CD4-positive, alpha-beta T cell (primary cell): ENCODE measurements around the gene NUP133. TPM values are rescaled to one million over a fixed set of nuclear protein-coding genes. Genes with fewer than 3 reads are reported as not detected.

Experiments
- ATAC-seq: fragments of 200-7000 bp; cut with Tn5 transposase; one replicate; pipeline ENCODE4 v1.10.0; 2022; ENCODE audit warnings: mild to moderate bottlenecking; ENCODE audit not compliant: poor library complexity
- CTCF ChIA-PET: fragments of 350-600 bp; sonication (Branson Sonifier 250); formaldehyde crosslinking; loops from one replicate; lab custom pipeline; 2021; ENCODE audit warnings: antibody characterized with exemption, inconsistent platforms; lab: Charles Lee
- POLR2A ChIA-PET: fragments of 350-600 bp; sonication (Branson Sonifier 250); formaldehyde crosslinking; loops from one replicate; lab custom pipeline; 2021; ENCODE audit warnings: antibody characterized with exemption, inconsistent platforms; lab: Charles Lee
- DNase-seq, 14 experiments: peaks; one replicate each; pipeline ENCODE4 v3.0.0-alpha.2; 2013 to 2020; ENCODE audit warnings: mixed read lengths in 2 of 14
- H3K27ac ChIP-seq, 2 donors: one replicate each; pipeline versions ENCODE4 v1.5.1 to v1.7.0; 2013; ENCODE audit warnings: low read length in 2 of 2, low read depth in 1 of 2, mild to moderate bottlenecking in 1 of 2
- H3K27me3 ChIP-seq, 2 experiments: 1 replicate in 1 of 2; 2 replicates in 1 of 2; pipeline versions ENCODE4 v1.6.1 to v1.7.0; 2013; ENCODE audit warnings: low read length in 2 of 2, control low read depth in 1 of 2, mild to moderate bottlenecking in 1 of 2, moderate library complexity in 1 of 2; ENCODE audit not compliant: insufficient read depth in 2 of 2, control insufficient read depth in 1 of 2
- H3K36me3 ChIP-seq: one replicate; pipeline ENCODE4 v1.6.1; 2013; ENCODE audit warnings: low read length, control low read depth; ENCODE audit not compliant: insufficient read depth
- H3K4me1 ChIP-seq: one replicate; pipeline ENCODE4 v1.6.1; 2013; ENCODE audit warnings: low read length, control low read depth; ENCODE audit not compliant: insufficient read depth
- H3K4me3 ChIP-seq: one replicate; pipeline ENCODE4 v1.5.1; 2013; ENCODE audit warnings: mild to moderate bottlenecking, low read length, moderate library complexity
- H3K9me3 ChIP-seq, 2 experiments: 1 replicate in 1 of 2; 2 replicates in 1 of 2; pipeline versions ENCODE4 v1.6.1 to v1.7.0; 2013; ENCODE audit warnings: low read length in 2 of 2, mild to moderate bottlenecking in 2 of 2, control low read depth in 1 of 2, moderate library complexity in 1 of 2; ENCODE audit not compliant: control insufficient read depth in 1 of 2, insufficient read depth in 1 of 2
- H3K27ac Mint-ChIP-seq: one replicate; pipeline ENCODE4 v1.8.0; 2020; ENCODE audit warnings: mixed read lengths
- H3K27me3 Mint-ChIP-seq: one replicate; pipeline ENCODE4 v1.8.0; 2021; ENCODE audit warnings: mixed read lengths
- H3K36me3 Mint-ChIP-seq: one replicate; pipeline ENCODE4 v1.8.0; 2021; ENCODE audit warnings: low read depth, mixed read lengths
- H3K4me1 Mint-ChIP-seq: one replicate; pipeline ENCODE4 v1.8.0; 2021; ENCODE audit warnings: low read depth, mixed read lengths
- H3K4me3 Mint-ChIP-seq: one replicate; pipeline ENCODE4 v1.8.0; 2020; ENCODE audit warnings: mild to moderate bottlenecking, mixed read lengths
- H3K9me3 Mint-ChIP-seq: one replicate; pipeline ENCODE4 v1.8.0; 2020; ENCODE audit warnings: mixed read lengths
- intact Hi-C, 2 experiments: fragments of 100-400 bp; cut with DNase I in 1 of 2; cut with micrococcal nuclease in 1 of 2; formaldehyde crosslinking; loops; one replicate each; pipeline versions ENCODE4 v1.15.1 to v1.9.0; 2023 to 2025; cut with DNase I, micrococcal nuclease
- total RNA-seq, 174 experiments: library from RNA in 2 of 174; stranded (reverse) in 2 of 174; gene quantifications; one replicate each; pipeline ENCODE4 v1.2.3 and lab custom pipeline; 2021 to 2026
- TF ChIP-seq, protein P1 (sequence below): fragments of 200-600 bp; IDR thresholded peaks from one replicate; pipeline ENCODE4 v1.8.0; 2022; ENCODE audit warnings: antibody characterized with exemption, mild to moderate bottlenecking

Gene NUP133
- total RNA-seq, 2 experiments from 2014 or later: 42.0 to 45.3 TPM

DNA sequence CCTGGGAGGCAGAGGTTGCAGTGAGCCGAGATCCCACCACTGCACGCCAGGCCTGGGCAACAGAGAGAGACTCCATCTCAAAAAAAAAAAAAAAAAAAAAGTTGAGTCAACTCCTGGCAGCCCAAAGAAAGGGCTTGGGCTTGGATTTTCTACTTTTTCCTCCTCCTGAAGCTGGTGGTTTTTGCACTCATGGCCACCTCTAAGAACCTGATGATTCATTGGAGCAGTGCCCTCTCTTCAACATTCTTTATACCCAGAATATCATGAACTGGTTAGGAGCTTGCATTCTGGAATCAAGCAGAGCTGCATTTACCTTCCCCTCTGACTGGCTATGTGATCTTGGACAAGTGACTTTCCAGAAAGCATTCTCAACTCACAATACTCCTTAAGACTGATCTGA lies 70.7 kb downstream of the NUP133 start:
- peaks cover 5% of the 10 kb centered on the region for H3K4me1 Mint-ChIP-seq

DNA sequence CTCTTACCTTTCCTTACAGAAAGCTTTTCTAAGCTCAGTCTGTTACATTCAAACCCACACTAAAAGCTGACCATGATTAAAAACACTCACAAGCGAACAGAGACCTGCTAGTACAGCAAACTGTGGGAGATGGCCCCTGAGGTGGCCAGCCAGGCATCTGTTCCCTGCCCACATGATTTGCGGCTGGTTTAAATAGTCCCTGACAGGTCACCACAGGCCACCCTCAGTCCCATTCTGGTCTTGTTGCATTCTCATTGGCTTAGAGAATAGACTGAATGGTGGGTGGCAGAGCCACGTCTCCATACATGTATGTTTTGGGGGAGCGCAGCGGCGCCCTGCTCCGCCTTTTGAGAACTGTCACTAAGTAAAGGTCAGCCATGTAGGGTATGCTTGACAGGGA lies 71.9 kb downstream of the NUP133 start:
- DNase-seq (no peak), ATAC-seq (no peak)
- Histone ChIP-seq H3K27ac (no peak overlapping the region), H3K36me3 (peaks cover 2% of the 10 kb centered on the region), H3K27me3 (peaks cover 44 to 47% of the 10 kb centered on the region in 2 experiments), H3K4me1 (peaks cover 28% of the 10 kb centered on the region), H3K9me3 (peaks cover 0 to 32% of the 10 kb centered on the region in 2 experiments), H3K4me3 (no peak overlapping the region)
- ChIA-PET CTCF (no interaction called here), POLR2A (no interaction called here)
- peaks cover 34% of the 10 kb centered on the region for H3K27me3 Mint-ChIP-seq
- peaks cover 19% of the 10 kb centered on the region for H3K36me3 Mint-ChIP-seq
- intact Hi-C loops: no loop called here
- H3K4me1 Mint-ChIP-seq: peaks cover 17% of the 10 kb centered on the region
- no peak overlapping the region for H3K4me3 Mint-ChIP-seq
- TF ChIP-seq, protein P1, sequence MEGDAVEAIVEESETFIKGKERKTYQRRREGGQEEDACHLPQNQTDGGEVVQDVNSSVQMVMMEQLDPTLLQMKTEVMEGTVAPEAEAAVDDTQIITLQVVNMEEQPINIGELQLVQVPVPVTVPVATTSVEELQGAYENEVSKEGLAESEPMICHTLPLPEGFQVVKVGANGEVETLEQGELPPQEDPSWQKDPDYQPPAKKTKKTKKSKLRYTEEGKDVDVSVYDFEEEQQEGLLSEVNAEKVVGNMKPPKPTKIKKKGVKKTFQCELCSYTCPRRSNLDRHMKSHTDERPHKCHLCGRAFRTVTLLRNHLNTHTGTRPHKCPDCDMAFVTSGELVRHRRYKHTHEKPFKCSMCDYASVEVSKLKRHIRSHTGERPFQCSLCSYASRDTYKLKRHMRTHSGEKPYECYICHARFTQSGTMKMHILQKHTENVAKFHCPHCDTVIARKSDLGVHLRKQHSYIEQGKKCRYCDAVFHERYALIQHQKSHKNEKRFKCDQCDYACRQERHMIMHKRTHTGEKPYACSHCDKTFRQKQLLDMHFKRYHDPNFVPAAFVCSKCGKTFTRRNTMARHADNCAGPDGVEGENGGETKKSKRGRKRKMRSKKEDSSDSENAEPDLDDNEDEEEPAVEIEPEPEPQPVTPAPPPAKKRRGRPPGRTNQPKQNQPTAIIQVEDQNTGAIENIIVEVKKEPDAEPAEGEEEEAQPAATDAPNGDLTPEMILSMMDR: no peak
- no peaks in the 10 kb centered on the region for H3K9me3 Mint-ChIP-seq
- H3K27ac Mint-ChIP-seq: no peak overlapping the region

More for the DNA sequence above, 70.7 kb downstream of the NUP133 start:
- TF ChIP-seq, protein P1: no peak
- no peak overlapping the region for H3K4me3 ChIP-seq
- Mint-ChIP-seq H3K27me3 (peaks cover 22% of the 10 kb centered on the region), H3K9me3 (no peaks in the 10 kb centered on the region), H3K36me3 (peaks cover 32% of the 10 kb centered on the region), H3K27ac (no peak overlapping the region), H3K4me3 (no peak overlapping the region)
- CTCF ChIA-PET: interaction anchor here (0.7 kb wide), 1 partner anchor 904 kb away, joined by 4 read pairs; no protein-coding TSS in a partner anchor
- POLR2A ChIA-PET: no interaction called here
- peaks cover 9% of the 10 kb centered on the region for H3K36me3 ChIP-seq
- intact Hi-C loops: no loop called here
- H3K27me3 ChIP-seq: peaks cover 36 to 39% of the 10 kb centered on the region in 2 experiments
- DNase-seq: no peak
- peaks cover 0 to 26% of the 10 kb centered on the region in 2 experiments for H3K9me3 ChIP-seq
- ATAC-seq: no peak
- no peak overlapping the region for H3K27ac ChIP-seq
- peaks cover 16% of the 10 kb centered on the region for H3K4me1 ChIP-seq

DNA sequence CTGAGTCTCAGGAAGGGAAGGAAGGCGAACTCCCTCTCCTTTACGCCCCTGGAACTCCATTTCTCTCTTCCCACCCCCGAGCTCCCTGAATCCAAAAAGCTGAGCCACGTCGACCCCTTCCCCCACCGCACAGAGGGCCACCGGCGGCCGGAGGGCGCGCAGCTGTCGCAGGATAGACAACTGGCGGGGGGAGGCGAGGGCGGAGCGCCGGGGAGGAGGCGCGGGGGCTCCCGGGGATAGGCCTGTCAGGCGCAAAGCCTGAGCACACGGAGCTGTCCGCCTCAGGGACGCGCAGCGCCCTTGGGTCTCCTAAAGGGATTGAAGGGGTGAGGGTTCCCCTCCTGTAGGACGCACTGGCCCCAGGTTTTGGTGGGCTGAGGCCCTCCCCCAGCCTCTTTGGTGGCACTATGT lies 73.5 kb downstream of the NUP133 start:
- H3K27me3 Mint-ChIP-seq: peaks cover 49% of the 10 kb centered on the region
- Histone ChIP-seq H3K9me3 (peaks cover 0 to 39% of the 10 kb centered on the region in 2 experiments), H3K4me1 (peaks cover 37% of the 10 kb centered on the region), H3K27ac (no peak overlapping the region), H3K27me3 (peaks cover 56 to 61% of the 10 kb centered on the region in 2 experiments), H3K36me3 (no peaks in the 10 kb centered on the region), H3K4me3 (no peak overlapping the region)
- TF ChIP-seq, protein P1: no peak
- POLR2A ChIA-PET: no interaction called here
- H3K27ac Mint-ChIP-seq: no peak overlapping the region
- H3K9me3 Mint-ChIP-seq: no peaks in the 10 kb centered on the region
- peaks cover 5% of the 10 kb centered on the region for H3K36me3 Mint-ChIP-seq
- CTCF ChIA-PET: no interaction called here
- no peak for ATAC-seq
- peaks cover 24% of the 10 kb centered on the region for H3K4me1 Mint-ChIP-seq
- H3K4me3 Mint-ChIP-seq: no peak overlapping the region
- no peak for DNase-seq
- intact Hi-C loops: no loop called here
